Measurements from ENCODE around the gene FOXJ1. TPM values are rescaled to one million over a fixed set of nuclear protein-coding genes. Genes with fewer than 3 reads are reported as not detected.

FOXJ1 gene
- total and polyA plus RNA-seq, 2 experiments from 2014 or later, result 0.12 to 0.18 TPM

- Histone ChIP-seq H3K27ac (no peak overlapping the region), H3K36me3 (no peaks in the 10 kb centered on the region), H3K4me1 (ENCODE audit: low read depth) (no peaks in the 10 kb centered on the region), H3K27me3 (no peaks in the 10 kb centered on the region), H3K4me3 (no peak overlapping the region), H3K9me3 (ENCODE audit: low read depth) (no peaks in the 10 kb centered on the region)
- DNase-seq (ENCODE audit: low read depth in 1 of 2, low spot score in 1 of 2), result no peak
- TF ChIP-seq, protein P1, sequence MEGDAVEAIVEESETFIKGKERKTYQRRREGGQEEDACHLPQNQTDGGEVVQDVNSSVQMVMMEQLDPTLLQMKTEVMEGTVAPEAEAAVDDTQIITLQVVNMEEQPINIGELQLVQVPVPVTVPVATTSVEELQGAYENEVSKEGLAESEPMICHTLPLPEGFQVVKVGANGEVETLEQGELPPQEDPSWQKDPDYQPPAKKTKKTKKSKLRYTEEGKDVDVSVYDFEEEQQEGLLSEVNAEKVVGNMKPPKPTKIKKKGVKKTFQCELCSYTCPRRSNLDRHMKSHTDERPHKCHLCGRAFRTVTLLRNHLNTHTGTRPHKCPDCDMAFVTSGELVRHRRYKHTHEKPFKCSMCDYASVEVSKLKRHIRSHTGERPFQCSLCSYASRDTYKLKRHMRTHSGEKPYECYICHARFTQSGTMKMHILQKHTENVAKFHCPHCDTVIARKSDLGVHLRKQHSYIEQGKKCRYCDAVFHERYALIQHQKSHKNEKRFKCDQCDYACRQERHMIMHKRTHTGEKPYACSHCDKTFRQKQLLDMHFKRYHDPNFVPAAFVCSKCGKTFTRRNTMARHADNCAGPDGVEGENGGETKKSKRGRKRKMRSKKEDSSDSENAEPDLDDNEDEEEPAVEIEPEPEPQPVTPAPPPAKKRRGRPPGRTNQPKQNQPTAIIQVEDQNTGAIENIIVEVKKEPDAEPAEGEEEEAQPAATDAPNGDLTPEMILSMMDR (IDR thresholded peaks at IDR 0.05; ENCODE audit: low read depth, low read length), result no peak
Measured at GRCh38 chr17:76115138-76115754, 25.8 kb downstream of the FOXJ1 start.

DNA sequence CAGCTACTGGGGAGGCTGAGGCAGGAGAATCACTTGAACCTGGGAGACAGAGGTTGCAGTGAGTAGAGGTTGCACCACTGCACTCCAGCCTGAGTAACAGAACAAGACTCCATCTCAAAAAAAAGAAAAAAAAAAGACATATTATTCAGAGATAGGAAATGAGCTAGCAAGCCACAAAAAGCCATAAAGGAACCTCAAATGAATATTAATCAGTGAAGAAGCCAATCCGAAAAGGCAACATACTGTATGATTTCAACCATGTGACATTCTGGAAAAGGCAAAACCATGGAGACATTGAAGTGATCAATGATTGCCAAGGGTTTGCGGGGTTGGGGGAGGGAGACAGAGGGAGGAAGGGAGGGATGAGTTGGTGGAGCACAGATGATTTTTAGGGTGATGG lies 29.1 kb downstream of the FOXJ1 start:
- Histone ChIP-seq H3K27ac (no peak overlapping the region), H3K27me3 (no peaks in the 10 kb centered on the region), H3K9me3 (ENCODE audit: low read depth) (no peaks in the 10 kb centered on the region), H3K4me3 (no peak overlapping the region), H3K36me3 (no peaks in the 10 kb centered on the region), H3K4me1 (ENCODE audit: low read depth) (no peaks in the 10 kb centered on the region)
- DNase-seq (ENCODE audit: low read depth in 1 of 2, low spot score in 1 of 2), result no peak
- TF ChIP-seq, protein P1 (IDR thresholded peaks at IDR 0.05; ENCODE audit: low read depth, low read length), result no peak

GRCh38 chr17:76107509-76107908 lies 33.5 kb downstream of the FOXJ1 start:
- H3K9me3 ChIP-seq (ENCODE audit: low read depth), result no peaks in the 10 kb centered on the region
- no peaks in the 10 kb centered on the region for H3K36me3 ChIP-seq
- H3K4me1 ChIP-seq (ENCODE audit: low read depth), result peaks cover 3% of the 10 kb centered on the region
- no peaks in the 10 kb centered on the region for H3K27me3 ChIP-seq
- TF ChIP-seq, protein P1 (IDR thresholded peaks at IDR 0.05; ENCODE audit: low read depth, low read length), result peak; percentile 16
- H3K4me3 ChIP-seq, result no peak overlapping the region
- no peak overlapping the region for H3K27ac ChIP-seq
- DNase-seq (ENCODE audit: low read depth in 1 of 2, low spot score in 1 of 2), result peak in 1 of 2 donors; percentile 23

DNA sequence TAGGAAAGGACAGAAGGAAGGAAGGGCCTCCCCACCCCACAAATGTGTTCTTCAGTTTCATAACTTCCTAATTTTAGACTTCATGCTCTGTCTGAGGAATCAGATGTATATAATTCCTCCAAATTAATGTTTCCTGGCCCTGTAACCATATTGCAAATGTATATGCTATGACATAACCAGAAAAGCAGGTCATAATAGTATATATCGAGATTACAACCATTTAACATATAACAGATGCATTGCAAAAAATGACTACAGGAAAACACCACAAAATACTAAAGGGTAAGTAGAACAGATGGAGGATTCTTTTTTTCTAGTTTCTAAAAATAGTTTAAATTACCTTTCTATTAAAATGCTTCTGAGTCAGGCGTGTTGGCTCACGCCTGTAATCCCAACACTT lies 34.3 kb downstream of the FOXJ1 start:
- peaks cover 5% of the 10 kb centered on the region for H3K4me1 ChIP-seq (ENCODE audit: low read depth)
- no peak for DNase-seq (ENCODE audit: low read depth in 1 of 2, low spot score in 1 of 2)
- peaks cover under 1% of the 10 kb centered on the region for H3K36me3 ChIP-seq
- TF ChIP-seq, protein P1 (IDR thresholded peaks at IDR 0.05; ENCODE audit: low read depth, low read length), result no peak
- H3K4me3 ChIP-seq, result no peak overlapping the region
- no peak overlapping the region for H3K27ac ChIP-seq
- no peaks in the 10 kb centered on the region for H3K27me3 ChIP-seq
- no peaks in the 10 kb centered on the region for H3K9me3 ChIP-seq (ENCODE audit: low read depth)

GRCh38 chr17:76104896-76105231 lies 36.2 kb downstream of the FOXJ1 start:
- Histone ChIP-seq H3K9me3 (ENCODE audit: low read depth) (no peaks in the 10 kb centered on the region), H3K4me1 (ENCODE audit: low read depth) (peaks cover 5% of the 10 kb centered on the region), H3K27ac (no peak overlapping the region), H3K36me3 (peaks cover 12% of the 10 kb centered on the region), H3K27me3 (no peaks in the 10 kb centered on the region), H3K4me3 (no peak overlapping the region)
- TF ChIP-seq, protein P1 (IDR thresholded peaks at IDR 0.05; ENCODE audit: low read depth, low read length), result no peak
- DNase-seq (ENCODE audit: low read depth in 1 of 2, low spot score in 1 of 2), result no peak

All from cardiac muscle cell (in vitro differentiated cells and primary cell).